ENCODE results near the gene NAT8L. TPM values are rescaled to one million over a fixed set of nuclear protein-coding genes. Genes with fewer than 3 reads are reported as not detected.
A peak's percentile ranks its signal among the peaks of the same experiment; 100 is the strongest.

Gene NAT8L
- polyA plus RNA-seq, 2 donors = 0.02 TPM; not detected in 1

- H3K4me3 ChIP-seq (ENCODE audit: low read depth in 1 of 2, low read length in 2 of 2) = peak overlapping the region in 1 of 2 donors; percentile 5
- no peaks in the 10 kb centered on the region for H3K4me1 ChIP-seq (ENCODE audit: control insufficient read depth in 2 of 2, insufficient read depth in 2 of 2, low read length in 1 of 2)
- H3K9me3 ChIP-seq (ENCODE audit: control insufficient read depth in 2 of 2, insufficient read depth in 1 of 2, low read depth in 1 of 2, low read length in 1 of 2) = peaks cover 2 to 6% of the 10 kb centered on the region in 2 donors
- 87 to 92% methylated on average over 5 of the region's 5 CpGs for WGBS, 2 donors
- H3K27ac ChIP-seq (ENCODE audit: low read depth in 2 of 2, low read length in 1 of 2) = no peak overlapping the region
- H3K27me3 ChIP-seq (ENCODE audit: control insufficient read depth in 1 of 2, insufficient read depth in 2 of 2, low read length in 2 of 2) = no peaks in the 10 kb centered on the region
- H3K36me3 ChIP-seq (ENCODE audit: control insufficient read depth in 2 of 2, insufficient read depth in 2 of 2, low read length in 1 of 2) = no peaks in the 10 kb centered on the region
Observed at GRCh38 chr4:2103127-2103842, 44.2 kb downstream of the NAT8L start.

GRCh38 chr4:2103843-2104547, 44.9 kb downstream of the NAT8L start:
- no peaks in the 10 kb centered on the region for H3K27me3 ChIP-seq (ENCODE audit: control insufficient read depth in 1 of 2, insufficient read depth in 2 of 2, low read length in 2 of 2)
- H3K36me3 ChIP-seq (ENCODE audit: control insufficient read depth in 2 of 2, insufficient read depth in 2 of 2, low read length in 1 of 2) = no peaks in the 10 kb centered on the region
- 80 to 82% methylated on average over 2 of the region's 2 CpGs for WGBS, 2 donors
- peaks cover 2 to 6% of the 10 kb centered on the region in 2 donors for H3K9me3 ChIP-seq (ENCODE audit: control insufficient read depth in 2 of 2, insufficient read depth in 1 of 2, low read depth in 1 of 2, low read length in 1 of 2)
- H3K4me1 ChIP-seq (ENCODE audit: control insufficient read depth in 2 of 2, insufficient read depth in 2 of 2, low read length in 1 of 2) = no peaks in the 10 kb centered on the region
- no peak overlapping the region for H3K27ac ChIP-seq (ENCODE audit: low read depth in 2 of 2, low read length in 1 of 2)
- no peak overlapping the region for H3K4me3 ChIP-seq (ENCODE audit: low read depth in 1 of 2, low read length in 2 of 2)

- H3K27me3 ChIP-seq (ENCODE audit: control insufficient read depth in 1 of 2, insufficient read depth in 2 of 2, low read length in 2 of 2) = no peaks in the 10 kb centered on the region
- 84 to 87% methylated on average over 9 of the region's 9 CpGs for WGBS, 2 donors
- peaks cover 2 to 6% of the 10 kb centered on the region in 2 donors for H3K9me3 ChIP-seq (ENCODE audit: control insufficient read depth in 2 of 2, insufficient read depth in 1 of 2, low read depth in 1 of 2, low read length in 1 of 2)
- H3K27ac ChIP-seq (ENCODE audit: low read depth in 2 of 2, low read length in 1 of 2) = no peak overlapping the region
- H3K4me3 ChIP-seq (ENCODE audit: low read depth in 1 of 2, low read length in 2 of 2) = no peak overlapping the region
- no peaks in the 10 kb centered on the region for H3K36me3 ChIP-seq (ENCODE audit: control insufficient read depth in 2 of 2, insufficient read depth in 2 of 2, low read length in 1 of 2)
- no peaks in the 10 kb centered on the region for H3K4me1 ChIP-seq (ENCODE audit: control insufficient read depth in 2 of 2, insufficient read depth in 2 of 2, low read length in 1 of 2)
Observed at GRCh38 chr4:2104556-2105345, 45.6 kb downstream of the NAT8L start.

- no peaks in the 10 kb centered on the region for H3K36me3 ChIP-seq (ENCODE audit: control insufficient read depth in 2 of 2, insufficient read depth in 2 of 2, low read length in 1 of 2)
- H3K9me3 ChIP-seq (ENCODE audit: control insufficient read depth in 2 of 2, insufficient read depth in 1 of 2, low read depth in 1 of 2, low read length in 1 of 2) = peaks cover 2 to 6% of the 10 kb centered on the region in 2 donors
- 95 to 96% methylated on average over 1 of the region's 1 CpG for WGBS, 2 donors
- H3K27ac ChIP-seq (ENCODE audit: low read depth in 2 of 2, low read length in 1 of 2) = no peak overlapping the region
- H3K4me3 ChIP-seq (ENCODE audit: low read depth in 1 of 2, low read length in 2 of 2) = no peak overlapping the region
- H3K27me3 ChIP-seq (ENCODE audit: control insufficient read depth in 1 of 2, insufficient read depth in 2 of 2, low read length in 2 of 2) = no peaks in the 10 kb centered on the region
- no peaks in the 10 kb centered on the region for H3K4me1 ChIP-seq (ENCODE audit: control insufficient read depth in 2 of 2, insufficient read depth in 2 of 2, low read length in 1 of 2)
Observed at GRCh38 chr4:2105559-2105958, 46.4 kb downstream of the NAT8L start.

- H3K4me1 ChIP-seq (ENCODE audit: control insufficient read depth in 2 of 2, insufficient read depth in 2 of 2, low read length in 1 of 2) = no peaks in the 10 kb centered on the region
- no peaks in the 10 kb centered on the region for H3K9me3 ChIP-seq (ENCODE audit: control insufficient read depth in 2 of 2, insufficient read depth in 1 of 2, low read depth in 1 of 2, low read length in 1 of 2)
- H3K27ac ChIP-seq (ENCODE audit: low read depth in 2 of 2, low read length in 1 of 2) = no peak overlapping the region
- no peaks in the 10 kb centered on the region for H3K27me3 ChIP-seq (ENCODE audit: control insufficient read depth in 1 of 2, insufficient read depth in 2 of 2, low read length in 2 of 2)
- H3K4me3 ChIP-seq (ENCODE audit: low read depth in 1 of 2, low read length in 2 of 2) = no peak overlapping the region
- WGBS, 2 donors = 80 to 87% methylated on average over 6 of the region's 6 CpGs
- H3K36me3 ChIP-seq (ENCODE audit: control insufficient read depth in 2 of 2, insufficient read depth in 2 of 2, low read length in 1 of 2) = no peaks in the 10 kb centered on the region
Observed at GRCh38 chr4:2116687-2117400, 57.7 kb downstream of the NAT8L start.

Other genes with a start within 250 kb of the NAT8L start
- 10 to 100 TPM; 25.7 to 30.7 TPM for gene LETM1, start 203.2 kb upstream of the NAT8L start, polyA plus RNA-seq
- gene NSD2, start 187.9 kb upstream of the NAT8L start, polyA plus RNA-seq = 10 to 100 TPM; 11.9 to 14.1 TPM
- 10 to 100 TPM; 27.1 to 35.4 TPM for gene NELFA, start 50.4 kb upstream of the NAT8L start, polyA plus RNA-seq
- 1 to 10 TPM; 5.0 to 8.1 TPM for gene HAUS3, start 182.8 kb downstream of the NAT8L start, polyA plus RNA-seq
- gene POLN, start 182.8 kb downstream of the NAT8L start, polyA plus RNA-seq = under 1 TPM; 0.59 to 0.81 TPM
- gene MXD4, start 202.8 kb downstream of the NAT8L start, polyA plus RNA-seq = 10 to 100 TPM; 14.5 to 27.2 TPM